Spleen (tissue), 11 donors: ENCODE results near the gene PTCD2. TPM values are rescaled to one million over a fixed set of nuclear protein-coding genes. Genes with fewer than 3 reads are reported as not detected.

Source experiments
- DNase-seq: peaks from one replicate; pipeline ENCODE4 v3.0.0-alpha.2; 2020
- H3K27ac ChIP-seq, 8 donors: fragments of 200-600 bp; sonication (generic) in 7 of 8; 1 replicate in 4 of 8; 2 replicates in 4 of 8; pipeline versions ENCODE4 v1.5.0 to v1.8.0; 2016 to 2021; ENCODE audit warnings: inconsistent platforms in 4 of 8, mild to moderate bottlenecking in 4 of 8, moderate library complexity in 1 of 8
- H3K27me3 ChIP-seq, 7 donors: fragments of 200-600 bp; sonication (generic) in 6 of 7; replicated peaks in 1 of 7; 1 replicate in 4 of 7; 2 replicates in 3 of 7; pipeline versions ENCODE4 v1.5.0 to v1.8.0; 2016 to 2021; ENCODE audit warnings: inconsistent platforms in 3 of 7, mild to moderate bottlenecking in 1 of 7
- H3K36me3 ChIP-seq, 6 donors: fragments of 200-600 bp; sonication (generic) in 5 of 6; 1 replicate in 4 of 6; 2 replicates in 2 of 6; pipeline versions ENCODE4 v1.5.0 to v1.8.0; 2016 to 2021; ENCODE audit warnings: inconsistent platforms in 2 of 6
- H3K4me1 ChIP-seq, 6 donors: fragments of 200-600 bp; sonication (generic) in 5 of 6; 1 replicate in 3 of 6; 2 replicates in 3 of 6; pipeline versions ENCODE4 v1.5.0 to v1.8.0; 2016 to 2021; ENCODE audit warnings: inconsistent platforms in 3 of 6
- H3K4me3 ChIP-seq, 8 donors: fragments of 200-600 bp; sonication (generic) in 7 of 8; 1 replicate in 4 of 8; 2 replicates in 4 of 8; pipeline versions ENCODE4 v1.5.0 to v1.8.0; 2016 to 2021; ENCODE audit warnings: inconsistent platforms in 4 of 8, mild to moderate bottlenecking in 4 of 8, moderate library complexity in 2 of 8
- H3K9me3 ChIP-seq, 8 donors: fragments of 200-600 bp; sonication (generic) in 7 of 8; 1 replicate in 4 of 8; 2 replicates in 4 of 8; pipeline versions ENCODE4 v1.5.0 to v1.8.0; 2016 to 2021; ENCODE audit warnings: inconsistent platforms in 4 of 8
- CTCF ChIP-seq, 11 experiments: fragments of 200-600 bp in 7 of 11; fragments of 450-650 bp in 4 of 11; sonication (generic) in 4 of 11; IDR thresholded peaks in 8 of 11; conservative IDR thresholded peaks in 3 of 11; 1 replicate in 7 of 11; 2 replicates in 4 of 11; pipeline versions ENCODE4 v1.4.0 to v1.8.0; 2016 to 2021; ENCODE audit warnings: antibody characterized with exemption in 11 of 11, inconsistent platforms in 4 of 11, mild to moderate bottlenecking in 1 of 11
- POLR2A ChIP-seq, 3 donors: fragments of 450-650 bp; IDR thresholded peaks; one replicate each; pipeline ENCODE4 v1.5.1; 2017; ENCODE audit warnings: antibody characterized with exemption in 3 of 3, mild to moderate bottlenecking in 1 of 3
- POLR2AphosphoS5 ChIP-seq, 3 donors: sonication (generic); formaldehyde crosslinking; IDR thresholded peaks; one replicate each; pipeline ENCODE4 v1.5.1; 2017; ENCODE audit warnings: antibody characterized with exemption in 3 of 3
- WGBS, 5 donors: extraction: QIAGEN DNeasy Blood & Tissue Kit in 3 of 5; methylation state at CpG; one replicate each; pipeline versions ENCODE4 v1.1.5 to v1.1.7; 2013 to 2018; 5-methylcytosine and 5-hydroxymethylcytosine counted together
- intact Hi-C: fragments of 100-400 bp; cut with DNase I; formaldehyde crosslinking; loops from one replicate; pipeline ENCODE4 v1.15.0; 2023; ENCODE audit warnings: low total_unique reads
- polyA plus RNA-seq, 3 donors: library from polyadenylated mRNA; stranded (reverse); fragments of 200-250 nt; gene quantifications; one replicate each; pipeline ENCODE4 v1.2.1, GENCODE V29; 2013
- total RNA-seq, 7 donors: library from RNA; depleted of rRNA in 3 of 7; stranded (reverse); fragments of >200 nt in 3 of 7; fragmentation: NEBNext Ultra II Directional in 4 of 7; extraction: Animal tissue kit (Norgen Biotek cat#: 25700) in 4 of 7; gene quantifications; one replicate each; pipeline versions ENCODE4 v1.1.0 to v1.2.1, GENCODE V29; 2016 to 2021
- donor health status: healthy with polysubstance abuse.
- donor health status: DM: no; HTN: no; CAD: no; lungs with moderate emphysema.
- donor health status: DM: no; HTN: no; CAD: no.
- donor health status: Bipolar disorder and iron deficiency.
- donor health status: healthy.
- donor health status: DM: no; HTN: no; CAD: no.
- donor health status: DM: yes; HTN: yes; CAD: no.

The PTCD2 gene
- total and polyA plus RNA-seq, 10 donors = 1.2 to 11.7 (median 7.5) TPM

GRCh38 chr5:72324189-72324825 is 4.1 kb downstream of the PTCD2 start:
- peaks cover 0 to 66% (median 32%) of the 10 kb centered on the region in 6 donors for H3K36me3 ChIP-seq
- WGBS, 5 donors = 91 to 97% (median 97%) methylated on average over 5 of the region's 5 CpGs
- no peak overlapping the region for H3K27ac ChIP-seq
- intact Hi-C loops = no loop called here
- no peak overlapping the region for H3K4me3 ChIP-seq
- TF ChIP-seq CTCF (IDR thresholded peaks at IDR 0.05 in 8 of 11, conservative IDR thresholded peaks at IDR 0.05 in 3 of 11) (no peak), POLR2AphosphoS5 (IDR thresholded peaks at IDR 0.05) (no peak), POLR2A (IDR thresholded peaks at IDR 0.05) (no peak)
- DNase-seq = no peak
- no peaks in the 10 kb centered on the region for H3K9me3 ChIP-seq
- H3K4me1 ChIP-seq = peaks cover 2 to 25% (median 13%) of the 10 kb centered on the region in 6 donors
- no peaks in the 10 kb centered on the region for H3K27me3 ChIP-seq

GRCh38 chr5:72325566-72326305 is 5.6 kb downstream of the PTCD2 start:
- no peaks in the 10 kb centered on the region for H3K9me3 ChIP-seq
- TF ChIP-seq CTCF (IDR thresholded peaks at IDR 0.05 in 8 of 11, conservative IDR thresholded peaks at IDR 0.05 in 3 of 11) = no peak
- no peak for TF ChIP-seq POLR2A (IDR thresholded peaks at IDR 0.05)
- TF ChIP-seq POLR2AphosphoS5 (IDR thresholded peaks at IDR 0.05) = no peak
- H3K27me3 ChIP-seq = no peaks in the 10 kb centered on the region
- no peak overlapping the region for H3K4me3 ChIP-seq
- H3K36me3 ChIP-seq = peaks cover 0 to 80% (median 32%) of the 10 kb centered on the region in 6 donors
- peak overlapping the region in 1 of 8 donors; percentile 4 for H3K27ac ChIP-seq
- intact Hi-C loops = no loop called here
- no peak for DNase-seq
- peaks cover 0 to 17% (median 9%) of the 10 kb centered on the region in 6 donors for H3K4me1 ChIP-seq
- WGBS, 5 donors = 82 to 91% (median 85%) methylated on average over 4 of the region's 4 CpGs

- peak overlapping the region in 1 of 8 donors; percentile 4 for H3K27ac ChIP-seq
- H3K36me3 ChIP-seq = peaks cover 0 to 85% (median 32%) of the 10 kb centered on the region in 6 donors
- TF ChIP-seq POLR2A (IDR thresholded peaks at IDR 0.05) (no peak), POLR2AphosphoS5 (IDR thresholded peaks at IDR 0.05) (no peak), CTCF (IDR thresholded peaks at IDR 0.05 in 8 of 11, conservative IDR thresholded peaks at IDR 0.05 in 3 of 11) (no peak)
- WGBS, 5 donors = 78 to 93% (median 79%) methylated on average over 2 of the region's 2 CpGs
- no peaks in the 10 kb centered on the region for H3K9me3 ChIP-seq
- no peak overlapping the region for H3K4me3 ChIP-seq
- H3K4me1 ChIP-seq = peaks cover 0 to 11% (median 4%) of the 10 kb centered on the region in 6 donors
- no peaks in the 10 kb centered on the region for H3K27me3 ChIP-seq
- intact Hi-C loops = no loop called here
- DNase-seq = no peak
Measured at GRCh38 chr5:72326306-72326649, 6.1 kb downstream of the PTCD2 start.

GRCh38 chr5:72328172-72328571 is 8.0 kb downstream of the PTCD2 start:
- Histone ChIP-seq H3K27ac (no peak overlapping the region), H3K4me1 (peaks cover 0 to 7% (median 0%) of the 10 kb centered on the region in 6 donors), H3K4me3 (no peak overlapping the region), H3K36me3 (peaks cover 0 to 98% (median 33%) of the 10 kb centered on the region in 6 donors), H3K27me3 (no peaks in the 10 kb centered on the region), H3K9me3 (no peaks in the 10 kb centered on the region)
- TF ChIP-seq POLR2A (IDR thresholded peaks at IDR 0.05) = no peak
- TF ChIP-seq CTCF (IDR thresholded peaks at IDR 0.05 in 8 of 11, conservative IDR thresholded peaks at IDR 0.05 in 3 of 11) = no peak
- TF ChIP-seq POLR2AphosphoS5 (IDR thresholded peaks at IDR 0.05) = no peak
- intact Hi-C loops = no loop called here
- no peak for DNase-seq
